ENCODE measurements around the gene ZBTB7B. TPM values are rescaled to one million over a fixed set of nuclear protein-coding genes. Genes with fewer than 3 reads are reported as not detected.

ZBTB7B gene
- total and polyA plus RNA-seq, 2 donors from 2014 or later, result 20.1 to 68.7 TPM

DNA sequence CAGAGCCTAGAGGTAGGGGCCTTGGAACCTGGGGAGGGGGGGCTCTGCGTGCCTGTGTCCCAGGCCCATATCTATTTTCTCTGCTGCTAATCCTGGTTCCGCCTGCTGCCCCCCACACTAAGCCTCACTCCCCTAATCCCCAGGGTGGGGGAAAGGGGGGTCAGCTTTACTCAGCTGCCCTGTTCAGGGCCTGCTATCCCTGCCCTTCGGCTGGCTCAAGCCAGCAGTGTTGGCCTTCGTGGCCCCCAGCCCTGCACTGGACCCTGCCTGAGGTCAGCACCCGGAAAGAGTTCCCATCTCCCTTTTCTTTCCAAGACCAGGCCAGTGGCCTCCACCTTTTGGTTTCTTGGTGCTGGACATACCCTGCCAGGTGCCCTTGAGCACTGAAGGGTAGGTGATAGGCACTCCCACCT is 8.4 kb downstream of the ZBTB7B start:
- H3K4me1 ChIP-seq (ENCODE audit: control insufficient read depth in 2 of 3, insufficient read depth in 2 of 3, low read depth in 1 of 3, low read length in 3 of 3), result peaks cover 0 to 46% (median 29%) of the 10 kb centered on the region in 3 donors
- intact Hi-C loops (cut with DNase I), result no loop called here
- no peak overlapping the region for H3K4me3 ChIP-seq (ENCODE audit: low read length in 3 of 3)
- DNase-seq (no peak), FAIRE-seq (no peak)
- no peaks in the 10 kb centered on the region for H3K36me3 ChIP-seq (ENCODE audit: control insufficient read depth in 2 of 3, insufficient read depth in 3 of 3, low read length in 3 of 3)
- H3K27me3 ChIP-seq (ENCODE audit: control insufficient read depth, insufficient read depth, low read length), result no peaks in the 10 kb centered on the region
- no peaks in the 10 kb centered on the region for H3K9me3 ChIP-seq (ENCODE audit: control insufficient read depth in 2 of 3, insufficient read depth in 1 of 3, low read length in 3 of 3)
- TF ChIP-seq, protein P1, sequence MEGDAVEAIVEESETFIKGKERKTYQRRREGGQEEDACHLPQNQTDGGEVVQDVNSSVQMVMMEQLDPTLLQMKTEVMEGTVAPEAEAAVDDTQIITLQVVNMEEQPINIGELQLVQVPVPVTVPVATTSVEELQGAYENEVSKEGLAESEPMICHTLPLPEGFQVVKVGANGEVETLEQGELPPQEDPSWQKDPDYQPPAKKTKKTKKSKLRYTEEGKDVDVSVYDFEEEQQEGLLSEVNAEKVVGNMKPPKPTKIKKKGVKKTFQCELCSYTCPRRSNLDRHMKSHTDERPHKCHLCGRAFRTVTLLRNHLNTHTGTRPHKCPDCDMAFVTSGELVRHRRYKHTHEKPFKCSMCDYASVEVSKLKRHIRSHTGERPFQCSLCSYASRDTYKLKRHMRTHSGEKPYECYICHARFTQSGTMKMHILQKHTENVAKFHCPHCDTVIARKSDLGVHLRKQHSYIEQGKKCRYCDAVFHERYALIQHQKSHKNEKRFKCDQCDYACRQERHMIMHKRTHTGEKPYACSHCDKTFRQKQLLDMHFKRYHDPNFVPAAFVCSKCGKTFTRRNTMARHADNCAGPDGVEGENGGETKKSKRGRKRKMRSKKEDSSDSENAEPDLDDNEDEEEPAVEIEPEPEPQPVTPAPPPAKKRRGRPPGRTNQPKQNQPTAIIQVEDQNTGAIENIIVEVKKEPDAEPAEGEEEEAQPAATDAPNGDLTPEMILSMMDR (IDR thresholded peaks at IDR 0.05; ENCODE audit: borderline replicate concordance, extremely low read depth, insufficient read depth), result no peak
- peak overlapping the region in 1 of 2 donors; percentile 57 for H3K27ac ChIP-seq (ENCODE audit: low read depth in 2 of 2, low read length in 2 of 2)
- no peak overlapping the region for H3K9ac ChIP-seq (ENCODE audit: low read length in 3 of 3)

DNA sequence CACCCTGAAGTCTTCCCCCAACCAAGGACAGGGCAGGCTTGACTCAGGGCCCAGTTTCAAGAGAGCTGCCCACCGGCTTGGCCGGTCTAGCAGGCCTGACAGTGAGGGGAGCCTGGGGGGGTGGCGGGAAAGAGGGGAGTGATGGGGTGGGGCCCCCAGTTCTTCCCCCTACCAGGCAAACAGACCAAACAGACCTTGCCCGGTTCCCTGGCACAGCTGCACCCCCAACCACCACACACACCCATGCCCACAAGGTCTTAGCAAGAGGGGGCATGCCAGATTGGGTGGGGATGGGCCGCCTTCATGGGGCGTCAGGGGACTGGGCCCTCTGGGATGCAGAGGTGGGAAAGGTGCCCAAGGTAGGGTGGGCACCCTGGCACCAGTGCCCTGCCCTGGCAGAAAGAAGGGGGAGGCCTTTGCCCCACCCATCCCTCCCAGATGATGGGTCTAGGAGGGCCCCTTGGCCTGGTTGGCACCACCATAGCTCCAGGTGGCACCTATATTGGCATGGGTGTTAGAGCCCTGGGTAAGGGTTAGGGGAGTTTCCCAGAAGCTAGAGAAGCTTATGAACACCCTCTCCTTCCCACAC is 8.9 kb downstream of the ZBTB7B start:
- peak overlapping the region in 1 of 2 donors; percentile 57 for H3K27ac ChIP-seq (ENCODE audit: low read depth in 2 of 2, low read length in 2 of 2)
- DNase-seq, result peak in 1 of 5 donors; percentile 72

DNA sequence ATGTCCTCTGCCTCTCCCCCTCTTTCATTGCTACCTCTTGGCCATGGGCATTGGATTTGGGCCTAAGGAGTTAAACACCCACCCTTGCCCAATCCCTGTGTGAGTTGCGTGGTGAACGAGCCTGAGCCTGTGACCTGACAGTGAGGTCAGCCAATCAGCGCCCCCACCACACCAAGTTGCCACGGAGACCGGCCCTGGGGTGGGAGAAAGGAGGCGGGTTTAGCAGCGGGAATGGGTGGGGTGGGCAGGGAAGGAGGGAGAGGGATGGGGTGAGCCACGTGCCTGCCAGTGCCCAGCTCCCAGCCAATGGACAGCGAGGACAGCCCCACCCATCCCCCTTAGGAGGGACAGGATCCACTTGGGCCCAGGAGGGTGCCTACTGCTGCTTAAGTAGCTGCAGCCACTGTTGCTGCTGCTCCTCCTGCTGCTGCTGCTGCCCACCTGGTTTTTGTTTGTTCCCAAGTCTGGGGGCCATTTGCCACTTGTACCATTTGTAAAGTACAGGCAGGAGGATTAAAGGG is 9.5 kb downstream of the ZBTB7B start:
- Histone ChIP-seq H3K36me3 (ENCODE audit: control insufficient read depth in 2 of 3, insufficient read depth in 3 of 3, low read length in 3 of 3) (no peaks in the 10 kb centered on the region), H3K4me1 (ENCODE audit: control insufficient read depth in 2 of 3, insufficient read depth in 2 of 3, low read depth in 1 of 3, low read length in 3 of 3) (peaks cover 0 to 40% (median 18%) of the 10 kb centered on the region in 3 donors), H3K27ac (ENCODE audit: low read depth in 2 of 2, low read length in 2 of 2) (peak overlapping the region; percentile 28 to 63), H3K9ac (ENCODE audit: low read length in 3 of 3) (peak overlapping the region in 1 of 3 donors; percentile 40), H3K4me3 (ENCODE audit: low read length in 3 of 3) (no peak overlapping the region), H3K9me3 (ENCODE audit: control insufficient read depth in 2 of 3, insufficient read depth in 1 of 3, low read length in 3 of 3) (no peaks in the 10 kb centered on the region), H3K27me3 (ENCODE audit: control insufficient read depth, insufficient read depth, low read length) (no peaks in the 10 kb centered on the region)
- FAIRE-seq, result no peak
- intact Hi-C loops (cut with DNase I), result no loop called here
- DNase-seq, result peak; percentile 52 to 95 (median 62)
- TF ChIP-seq, protein P1 (IDR thresholded peaks at IDR 0.05; ENCODE audit: borderline replicate concordance, extremely low read depth, insufficient read depth), result no peak

More for the DNA sequence above, 8.9 kb downstream of the ZBTB7B start:
- TF ChIP-seq, protein P1 (IDR thresholded peaks at IDR 0.05; ENCODE audit: borderline replicate concordance, extremely low read depth, insufficient read depth), result no peak
- no peak for FAIRE-seq
- Histone ChIP-seq H3K36me3 (ENCODE audit: control insufficient read depth in 2 of 3, insufficient read depth in 3 of 3, low read length in 3 of 3) (no peaks in the 10 kb centered on the region), H3K9me3 (ENCODE audit: control insufficient read depth in 2 of 3, insufficient read depth in 1 of 3, low read length in 3 of 3) (no peaks in the 10 kb centered on the region), H3K4me3 (ENCODE audit: low read length in 3 of 3) (no peak overlapping the region), H3K4me1 (ENCODE audit: control insufficient read depth in 2 of 3, insufficient read depth in 2 of 3, low read depth in 1 of 3, low read length in 3 of 3) (peaks cover 0 to 41% (median 24%) of the 10 kb centered on the region in 3 donors), H3K27me3 (ENCODE audit: control insufficient read depth, insufficient read depth, low read length) (no peaks in the 10 kb centered on the region), H3K9ac (ENCODE audit: low read length in 3 of 3) (no peak overlapping the region)
- intact Hi-C loops (cut with DNase I), result no loop called here
